Muscle layer of colon (tissue), 2 donors: Measurements from ENCODE around the gene COX6A2.

ENCODE experiments used
- H3K27ac ChIP-seq: one replicate; pipeline ENCODE4 v1.7.0; 2013; ENCODE audit warnings: low read depth, mild to moderate bottlenecking, low read length, moderate library complexity
- H3K27me3 ChIP-seq, 2 donors: one replicate each; pipeline ENCODE4 v1.7.0; 2013; ENCODE audit warnings: low read length in 2 of 2, mild to moderate bottlenecking in 2 of 2; ENCODE audit not compliant: insufficient read depth in 2 of 2, control insufficient read depth in 1 of 2
- H3K36me3 ChIP-seq: one replicate; pipeline ENCODE4 v1.7.0; 2013; ENCODE audit warnings: mild to moderate bottlenecking, low read length; ENCODE audit not compliant: insufficient read depth
- H3K4me1 ChIP-seq: one replicate; pipeline ENCODE4 v1.7.0; 2013; ENCODE audit warnings: mild to moderate bottlenecking, low read length; ENCODE audit not compliant: insufficient read depth
- H3K4me3 ChIP-seq, 2 donors: one replicate each; pipeline ENCODE4 v1.7.0; 2013; ENCODE audit warnings: low read length in 2 of 2, low read depth in 1 of 2, mild to moderate bottlenecking in 1 of 2, moderate library complexity in 1 of 2
- H3K9ac ChIP-seq: one replicate; pipeline ENCODE4 v1.7.0; 2013; ENCODE audit warnings: low read length
- H3K9me3 ChIP-seq: one replicate; pipeline ENCODE4 v1.7.0; 2013; ENCODE audit warnings: mild to moderate bottlenecking, low read length
- donor health status: abdominal sarcoma.
- donor health status: Adenocarcinoma of cecum.

Gene COX6A2

DNA sequence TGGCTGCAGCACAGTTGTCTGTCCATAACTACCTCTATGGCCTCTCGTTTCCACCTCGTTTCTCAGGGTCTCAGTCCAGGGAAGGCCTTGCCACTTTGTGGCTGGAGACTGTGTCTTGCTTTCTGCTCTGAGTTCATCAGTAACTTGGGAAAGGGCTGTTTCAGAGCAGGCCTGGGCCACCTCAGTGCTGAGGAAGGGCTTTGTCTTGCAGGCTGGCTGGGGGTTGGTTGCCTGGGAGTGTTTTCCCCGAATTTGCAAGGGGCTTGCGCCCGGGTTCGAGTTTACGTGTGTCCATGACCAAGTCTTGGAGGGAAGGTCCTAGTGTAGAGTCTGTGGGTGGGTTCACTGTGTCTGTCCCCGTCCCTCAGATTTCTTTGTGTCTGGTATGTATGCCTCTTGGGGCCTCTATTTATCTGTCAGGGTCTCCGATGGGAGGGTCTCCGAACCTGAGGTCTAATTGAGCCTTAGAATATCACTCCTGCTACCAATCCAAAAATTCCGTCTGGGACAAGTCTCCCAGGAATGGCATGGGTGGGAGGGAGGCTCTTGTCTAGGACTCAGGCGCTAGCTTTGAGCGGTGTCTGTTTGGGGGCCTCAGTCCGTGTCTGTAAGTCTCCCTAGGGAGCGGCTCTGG is 43.2 kb upstream of the COX6A2 start:
- peaks cover 45% of the 10 kb centered on the region for H3K4me1 ChIP-seq

DNA sequence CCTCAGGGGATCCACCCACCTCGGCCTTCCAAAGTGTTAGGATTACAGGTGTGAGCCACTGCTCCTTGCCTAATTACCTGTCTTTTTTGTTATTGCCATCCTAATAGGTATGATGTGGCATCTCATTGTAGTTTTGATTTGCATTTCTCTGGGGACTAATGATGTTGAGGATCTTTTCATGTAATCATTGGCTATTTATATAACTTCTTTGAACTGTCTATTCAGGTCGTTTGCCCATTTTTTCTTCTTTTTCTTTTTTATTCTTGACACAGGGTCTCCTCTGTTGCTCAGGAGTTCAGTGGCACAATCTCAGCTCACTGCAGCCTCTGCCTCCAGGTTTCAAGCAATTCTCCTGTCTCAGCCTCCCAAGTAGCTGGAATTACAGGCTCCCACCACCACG is 42.5 kb upstream of the COX6A2 start:
- no peaks in the 10 kb centered on the region for H3K27me3 ChIP-seq
- peaks cover 26% of the 10 kb centered on the region for H3K36me3 ChIP-seq
- H3K27ac ChIP-seq = peak overlapping the region; percentile 92
- H3K4me1 ChIP-seq = peaks cover 38% of the 10 kb centered on the region
- H3K4me3 ChIP-seq = peak overlapping the region in 1 of 2 donors; percentile 95
- H3K9me3 ChIP-seq = no peaks in the 10 kb centered on the region
- H3K9ac ChIP-seq = peak overlapping the region; percentile 99

More for the DNA sequence above, 43.2 kb upstream of the COX6A2 start:
- Histone ChIP-seq H3K27ac (peak overlapping the region; percentile 92), H3K36me3 (peaks cover 33% of the 10 kb centered on the region), H3K4me3 (peak overlapping the region; percentile 29 to 95), H3K9ac (peak overlapping the region; percentile 99), H3K9me3 (no peaks in the 10 kb centered on the region), H3K27me3 (no peaks in the 10 kb centered on the region)

DNA sequence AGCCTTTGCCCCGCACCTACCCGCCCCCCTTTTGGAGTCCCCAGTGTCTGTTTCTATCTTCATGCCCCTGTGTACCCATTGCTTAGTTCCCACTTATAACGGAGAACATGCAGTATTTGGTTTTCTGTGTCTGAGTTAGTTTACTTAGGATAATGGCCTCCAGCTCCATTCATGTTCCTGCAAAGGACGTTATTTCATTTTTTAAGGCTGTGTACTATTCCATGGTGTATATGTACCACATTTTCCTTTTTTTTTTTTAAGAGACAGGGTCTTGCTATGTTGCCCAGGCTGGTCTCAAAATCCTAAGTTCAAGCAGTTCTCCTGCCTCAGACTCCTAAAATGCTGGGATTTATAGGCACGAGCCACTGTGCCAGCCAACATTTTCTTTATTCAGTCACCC is 39.7 kb upstream of the COX6A2 start:
- Histone ChIP-seq H3K27ac (no peak overlapping the region), H3K27me3 (no peaks in the 10 kb centered on the region), H3K4me1 (peaks cover 13% of the 10 kb centered on the region), H3K4me3 (no peak overlapping the region), H3K9me3 (no peaks in the 10 kb centered on the region), H3K9ac (no peak overlapping the region), H3K36me3 (no peaks in the 10 kb centered on the region)

DNA sequence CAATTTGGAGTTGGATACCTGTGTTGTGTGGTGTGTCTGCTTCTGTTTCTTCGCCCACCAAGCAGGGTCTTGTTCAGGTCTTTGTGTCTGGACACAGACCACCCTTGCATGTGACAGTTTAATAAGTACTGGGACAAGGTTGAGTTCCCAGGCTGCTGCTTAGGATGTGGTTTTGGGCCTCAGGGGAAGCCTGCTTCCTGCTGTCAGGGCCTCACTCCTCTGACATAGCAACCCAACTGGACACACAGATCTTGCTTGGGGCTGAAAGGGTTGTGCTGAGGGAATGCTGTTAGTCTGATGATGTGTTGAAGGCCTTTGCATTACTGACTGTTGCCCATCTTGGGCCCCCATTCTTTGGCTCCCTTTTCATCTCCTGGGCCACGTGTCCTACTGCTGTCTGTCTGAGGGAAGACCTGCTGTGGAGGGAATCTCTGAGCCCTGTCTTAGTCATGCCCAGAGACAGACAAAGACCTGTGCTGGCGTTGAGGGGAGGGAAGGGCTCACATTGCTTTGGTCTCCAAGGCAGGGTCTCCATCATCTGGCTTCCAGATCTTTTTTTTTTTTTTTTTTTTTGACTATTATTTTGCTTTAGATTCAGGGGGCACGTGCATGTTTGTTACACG is 39.1 kb upstream of the COX6A2 start:
- Histone ChIP-seq H3K9ac (no peak overlapping the region), H3K27ac (no peak overlapping the region), H3K4me1 (peaks cover 13% of the 10 kb centered on the region), H3K4me3 (no peak overlapping the region), H3K27me3 (no peaks in the 10 kb centered on the region), H3K36me3 (peaks cover 5% of the 10 kb centered on the region), H3K9me3 (no peaks in the 10 kb centered on the region)

DNA sequence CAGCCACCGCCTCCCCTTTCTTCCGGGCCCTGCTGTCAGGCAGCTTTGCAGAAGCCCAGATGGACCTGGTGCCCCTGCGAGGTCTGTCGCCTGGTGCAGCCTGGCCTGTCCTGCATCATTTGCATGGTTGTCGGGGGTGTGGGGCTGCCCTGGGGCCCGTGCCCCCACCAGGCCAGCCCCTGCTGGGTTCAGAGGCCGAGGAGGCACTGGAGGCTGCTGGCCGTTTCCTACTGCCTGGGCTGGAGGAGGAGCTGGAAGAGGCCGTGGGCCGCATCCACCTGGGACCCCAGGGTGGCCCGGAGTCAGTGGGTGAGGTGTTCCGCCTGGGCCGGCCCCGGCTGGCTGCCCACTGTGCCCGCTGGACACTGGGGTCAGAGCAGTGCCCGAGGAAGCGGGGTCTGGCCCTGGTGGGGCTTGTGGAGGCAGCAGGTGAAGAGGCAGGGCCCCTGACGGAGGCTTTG is 38.3 kb upstream of the COX6A2 start:
- no peak overlapping the region for H3K27ac ChIP-seq
- H3K4me1 ChIP-seq = peaks cover 10% of the 10 kb centered on the region
- no peak overlapping the region for H3K4me3 ChIP-seq
- no peak overlapping the region for H3K9ac ChIP-seq
- no peaks in the 10 kb centered on the region for H3K27me3 ChIP-seq
- H3K9me3 ChIP-seq = no peaks in the 10 kb centered on the region
- H3K36me3 ChIP-seq = peaks cover 11% of the 10 kb centered on the region

DNA sequence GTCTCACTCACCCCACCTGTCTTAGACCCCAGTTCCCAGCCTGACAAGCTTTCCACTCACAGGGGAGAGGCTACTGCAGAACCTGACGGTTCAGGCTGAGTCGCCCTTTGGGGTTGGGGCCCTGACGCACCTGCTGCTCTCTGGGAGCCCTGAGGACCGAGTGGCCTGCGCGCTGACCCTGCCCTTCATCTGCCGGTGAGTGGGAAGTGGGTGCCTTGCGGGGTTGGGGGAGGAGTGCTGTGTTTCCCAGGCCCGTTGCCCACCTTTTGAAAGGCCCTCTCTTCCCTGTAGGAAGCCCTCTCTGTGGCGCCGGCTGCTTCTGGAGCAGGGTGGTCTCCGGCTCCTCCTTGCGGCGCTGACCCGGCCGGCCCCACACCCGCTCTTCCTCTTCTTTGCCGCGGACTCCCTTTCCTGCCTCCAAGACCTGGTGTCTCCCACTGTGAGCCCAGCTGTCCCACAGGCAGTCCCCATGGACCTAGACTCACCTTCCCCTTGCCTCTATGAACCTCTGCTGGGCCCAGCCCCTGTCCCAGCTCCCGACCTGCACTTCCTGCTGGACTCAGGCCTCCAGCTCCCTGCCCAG is 37.7 kb upstream of the COX6A2 start:
- peaks cover 11% of the 10 kb centered on the region for H3K36me3 ChIP-seq
- H3K9ac ChIP-seq = no peak overlapping the region
- no peak overlapping the region for H3K4me3 ChIP-seq
- H3K9me3 ChIP-seq = no peaks in the 10 kb centered on the region
- no peak overlapping the region for H3K27ac ChIP-seq
- H3K27me3 ChIP-seq = no peaks in the 10 kb centered on the region
- H3K4me1 ChIP-seq = peaks cover 5% of the 10 kb centered on the region

DNA sequence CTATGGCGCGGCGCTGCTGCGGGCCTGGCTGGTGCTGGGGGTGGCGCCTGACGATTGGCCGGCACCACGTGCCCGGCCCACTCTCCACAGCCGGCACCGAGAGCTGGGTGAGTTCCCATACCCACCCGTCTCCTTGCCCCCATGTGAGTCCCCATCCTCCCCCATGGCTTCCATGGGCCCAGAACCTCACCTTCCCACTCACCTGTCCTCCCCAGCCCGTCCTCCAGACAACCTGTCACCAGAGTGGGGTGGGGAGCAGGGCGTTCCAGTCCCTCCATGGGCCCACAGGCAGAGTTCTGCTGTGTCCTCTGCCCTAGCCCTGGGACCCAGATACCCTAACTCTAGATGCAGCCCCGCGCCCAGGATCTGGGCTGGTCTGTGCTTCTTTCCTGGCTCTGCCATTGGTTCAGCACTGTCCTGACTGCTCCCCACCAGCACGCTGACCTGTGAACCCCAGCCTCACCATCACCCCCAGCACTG is 36.7 kb upstream of the COX6A2 start:
- no peak overlapping the region for H3K27ac ChIP-seq
- peaks cover 9% of the 10 kb centered on the region for H3K4me1 ChIP-seq
- H3K9ac ChIP-seq = no peak overlapping the region
- no peaks in the 10 kb centered on the region for H3K27me3 ChIP-seq
- no peaks in the 10 kb centered on the region for H3K9me3 ChIP-seq
- peaks cover 11% of the 10 kb centered on the region for H3K36me3 ChIP-seq
- H3K4me3 ChIP-seq = no peak overlapping the region

DNA sequence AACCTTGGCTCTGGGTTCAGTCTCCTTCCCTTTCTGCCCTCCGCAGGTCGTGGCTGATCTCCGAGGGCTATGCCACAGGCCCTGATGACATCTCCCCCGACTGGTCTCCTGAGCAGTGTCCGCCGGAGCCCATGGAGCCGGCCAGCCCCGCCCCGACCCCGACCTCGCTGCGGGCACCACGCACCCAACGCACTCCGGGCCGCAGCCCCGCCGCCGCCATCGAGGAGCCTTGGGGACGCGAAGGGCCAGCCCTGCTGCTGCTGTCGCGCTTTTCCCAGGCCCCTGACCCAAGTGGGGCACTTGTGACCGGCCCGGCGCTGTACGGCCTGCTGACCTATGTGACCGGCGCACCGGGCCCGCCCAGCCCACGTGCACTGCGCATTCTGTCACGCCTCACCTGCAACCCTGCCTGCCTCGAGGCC is 36.2 kb upstream of the COX6A2 start:
- no peaks in the 10 kb centered on the region for H3K9me3 ChIP-seq
- H3K36me3 ChIP-seq = peaks cover 11% of the 10 kb centered on the region
- no peaks in the 10 kb centered on the region for H3K27me3 ChIP-seq
- H3K4me3 ChIP-seq = no peak overlapping the region
- peaks cover 9% of the 10 kb centered on the region for H3K4me1 ChIP-seq
- H3K9ac ChIP-seq = no peak overlapping the region
- no peak overlapping the region for H3K27ac ChIP-seq

DNA sequence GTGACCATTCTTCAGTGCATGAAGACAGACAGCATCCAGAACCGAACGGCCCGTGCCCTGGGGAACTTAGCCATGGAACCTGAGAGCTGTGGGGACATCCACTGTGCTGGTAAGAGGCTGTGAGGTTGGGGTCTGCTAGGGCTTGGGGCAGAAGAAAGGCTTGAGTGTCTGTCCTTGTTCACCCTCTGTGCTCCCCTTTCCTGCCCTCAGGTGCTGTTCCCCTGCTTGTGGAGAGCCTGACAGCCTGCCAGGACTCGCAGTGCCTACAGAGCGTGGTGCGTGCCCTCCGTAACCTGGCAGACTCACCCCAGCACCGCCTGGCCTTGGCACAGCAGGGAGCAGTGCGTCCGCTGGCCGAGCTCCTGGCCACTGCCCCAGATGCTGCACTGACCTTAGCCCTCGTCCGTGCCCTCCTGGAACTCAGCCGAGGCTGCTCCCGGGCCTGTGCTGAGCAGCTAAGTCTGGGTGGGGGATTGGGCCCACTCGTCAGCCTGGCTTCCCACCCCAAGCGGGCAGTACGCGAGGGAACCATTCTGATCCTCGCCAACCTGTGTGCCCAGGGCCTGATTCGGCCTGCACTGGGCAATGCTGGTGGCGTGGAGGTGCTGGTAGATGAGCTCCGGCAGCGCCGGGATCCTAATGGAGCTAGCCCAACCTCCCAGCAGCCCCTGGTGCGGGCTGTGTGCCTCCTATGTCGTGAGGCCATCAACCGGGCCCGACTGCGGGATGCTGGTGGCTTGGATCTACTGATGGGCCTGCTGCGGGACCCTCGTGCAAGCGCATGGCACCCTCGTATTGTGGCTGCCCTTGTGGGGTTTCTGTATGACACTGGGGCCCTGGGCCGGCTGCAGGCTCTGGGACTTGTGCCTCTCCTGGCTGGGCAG is 34.0 kb upstream of the COX6A2 start:
- Histone ChIP-seq H3K36me3 (peaks cover 11% of the 10 kb centered on the region), H3K27ac (no peak overlapping the region), H3K4me1 (peaks cover 19% of the 10 kb centered on the region), H3K9ac (no peak overlapping the region), H3K9me3 (no peaks in the 10 kb centered on the region), H3K27me3 (no peaks in the 10 kb centered on the region), H3K4me3 (no peak overlapping the region)

DNA sequence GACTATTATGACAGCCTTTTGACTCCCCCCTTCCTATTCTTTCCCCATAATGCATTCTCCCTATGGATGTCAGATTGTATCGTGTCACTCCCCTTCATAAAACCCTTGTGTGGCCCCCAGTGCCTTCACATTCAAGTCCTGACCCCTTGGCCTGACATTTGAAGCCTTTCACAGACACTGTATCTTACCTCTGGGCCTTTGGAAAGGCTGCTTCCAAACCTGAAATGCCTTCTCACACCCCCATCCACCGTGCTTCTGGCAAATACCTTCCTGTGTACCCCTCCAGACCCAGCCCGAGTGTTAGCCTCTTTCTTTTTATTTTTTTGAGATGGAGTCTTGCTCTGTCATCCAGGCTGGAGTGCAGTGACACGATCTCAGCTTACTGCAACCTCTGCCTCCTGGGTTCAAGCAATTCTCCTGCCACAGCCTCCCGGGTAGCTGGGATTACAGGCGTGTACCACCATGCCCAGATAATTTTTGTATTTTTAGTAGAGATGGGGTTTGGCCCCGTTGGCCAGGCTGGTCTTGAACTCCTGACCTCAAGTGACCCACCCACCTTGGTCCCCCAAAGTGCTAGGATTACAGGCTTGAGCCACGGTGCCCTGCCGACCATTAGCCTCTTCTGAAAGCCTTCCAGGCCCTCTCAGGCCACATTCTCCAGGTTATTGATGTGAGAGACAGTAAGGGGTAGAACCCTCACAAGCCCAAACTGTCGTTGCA is 33.2 kb upstream of the COX6A2 start:
- no peak overlapping the region for H3K9ac ChIP-seq
- H3K4me3 ChIP-seq = no peak overlapping the region
- no peak overlapping the region for H3K27ac ChIP-seq
- peaks cover 27% of the 10 kb centered on the region for H3K4me1 ChIP-seq
- no peaks in the 10 kb centered on the region for H3K9me3 ChIP-seq
- H3K27me3 ChIP-seq = no peaks in the 10 kb centered on the region
- peaks cover 11% of the 10 kb centered on the region for H3K36me3 ChIP-seq
